Measurements from ENCODE around the gene LCE6A.

DNA sequence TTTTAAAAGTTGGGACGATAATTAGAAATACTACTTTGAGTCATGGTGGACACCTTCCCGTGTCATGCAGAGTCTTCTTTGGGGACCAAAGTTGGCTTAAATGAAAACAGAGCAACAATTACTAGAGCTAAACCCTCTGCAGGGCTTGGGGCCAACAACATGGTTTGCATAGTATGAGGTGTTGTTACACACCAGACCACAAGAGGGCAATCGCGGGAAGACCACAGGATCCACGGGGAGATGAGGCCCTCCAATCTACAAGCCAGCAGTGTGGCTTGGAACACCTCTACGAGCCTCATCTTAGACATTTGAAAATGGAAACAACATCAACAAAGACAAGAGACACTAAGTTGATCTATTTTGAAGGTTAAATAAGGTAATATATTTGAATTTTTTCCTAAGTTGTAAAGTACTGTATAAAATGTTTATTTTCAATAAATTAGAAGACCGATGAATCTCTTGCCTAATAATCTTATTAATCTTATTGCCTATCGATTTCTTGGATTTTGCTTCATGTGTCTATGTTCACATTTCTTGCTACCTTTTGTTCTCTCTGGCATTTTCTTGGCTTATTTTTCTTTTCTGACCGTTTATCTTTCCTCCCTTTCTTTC lies 27.3 kb downstream of the LCE6A start:
- TF ChIP-seq POLR2A (IDR thresholded peaks at IDR 0.05; ENCODE audit: low read length) (no peak), GATA1 (IDR thresholded peaks at IDR 0.05; ENCODE audit: low read depth, low read length) (no peak)
